NCI-H1694 treated with DMSO at 0.1 percent for 48 hours (cell line): ENCODE data around the gene KCNQ1.

Source experiments
- DNase-seq: peaks from one replicate; lab custom pipeline; 2025; lab: John Stamatoyannopoulos, UW

The KCNQ1 gene

DNA sequence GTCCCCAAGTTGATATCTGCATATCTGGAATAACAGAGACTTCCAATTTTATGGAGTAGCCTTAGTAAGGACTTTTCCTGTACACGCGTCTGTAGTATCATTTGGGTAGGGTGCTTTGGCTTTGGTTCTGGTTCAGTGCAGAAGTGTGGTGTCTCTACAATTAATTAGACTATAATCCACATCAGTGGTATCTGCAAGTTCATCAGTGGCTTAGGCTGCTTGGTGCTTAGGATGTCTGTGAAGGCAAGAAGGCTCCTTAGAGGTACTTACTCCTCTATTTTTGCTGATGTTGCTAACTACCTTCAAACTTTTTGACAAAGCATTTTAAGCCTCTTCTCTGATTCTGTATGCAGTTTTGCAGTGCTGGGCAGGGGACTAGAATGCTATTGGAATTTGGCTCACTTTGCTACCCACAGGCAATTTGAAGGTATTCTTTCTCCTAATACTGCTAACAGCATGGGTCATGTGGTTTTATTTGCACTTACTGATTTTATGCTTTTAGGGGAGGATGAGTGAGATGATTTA lies 205.6 kb downstream of the KCNQ1 start:
- DNase-seq: no peak

DNA sequence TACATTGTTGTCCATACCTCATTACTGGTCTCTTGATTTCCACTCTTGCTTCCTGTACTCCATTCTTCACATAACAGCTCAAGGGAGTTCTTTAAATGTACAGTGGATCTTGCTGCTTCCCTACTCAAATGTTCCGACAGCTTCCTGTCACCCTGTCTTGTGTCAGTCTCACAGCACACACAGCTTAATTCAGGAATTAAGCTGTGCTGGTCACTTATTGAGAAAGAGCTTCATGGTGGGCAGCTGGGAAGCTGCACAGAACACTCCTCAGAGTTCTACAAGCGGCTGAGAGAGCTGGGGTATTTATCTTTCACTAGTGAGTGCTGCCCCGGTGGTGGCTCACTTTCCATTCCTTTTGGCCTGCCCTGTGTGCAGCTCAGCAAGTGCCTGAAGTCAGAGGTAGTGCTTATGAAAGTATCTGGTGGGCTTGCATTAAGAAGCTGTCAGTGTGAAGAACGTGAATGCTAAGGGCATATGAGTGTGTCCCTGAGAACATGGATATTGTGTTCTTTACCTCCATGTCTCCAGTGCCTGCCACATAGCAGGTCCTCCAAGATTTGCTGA lies 206.3 kb downstream of the KCNQ1 start:
- no peak for DNase-seq

DNA sequence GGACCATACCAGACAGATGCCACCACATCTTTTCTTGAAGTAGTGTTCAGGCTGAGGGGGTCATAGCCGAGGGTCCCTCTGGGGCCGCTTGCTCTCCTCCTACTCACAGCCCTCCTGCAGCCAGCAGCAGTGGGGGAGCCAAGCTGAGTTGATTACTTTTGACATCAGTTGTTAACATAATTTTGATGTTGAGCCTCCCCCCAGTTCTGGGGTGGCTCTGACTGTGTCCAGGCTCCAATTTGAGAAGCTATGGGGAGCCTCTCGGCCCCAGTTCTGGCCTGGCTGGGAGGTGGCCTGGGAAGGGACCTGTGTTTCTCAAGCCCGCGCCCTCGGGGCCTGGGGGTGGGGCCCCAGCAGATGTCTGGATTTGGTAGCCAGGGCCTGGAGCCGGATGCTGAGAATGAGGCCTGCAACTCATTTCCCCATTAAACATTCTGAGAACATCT lies 207.0 kb downstream of the KCNQ1 start:
- no peak for DNase-seq

DNA sequence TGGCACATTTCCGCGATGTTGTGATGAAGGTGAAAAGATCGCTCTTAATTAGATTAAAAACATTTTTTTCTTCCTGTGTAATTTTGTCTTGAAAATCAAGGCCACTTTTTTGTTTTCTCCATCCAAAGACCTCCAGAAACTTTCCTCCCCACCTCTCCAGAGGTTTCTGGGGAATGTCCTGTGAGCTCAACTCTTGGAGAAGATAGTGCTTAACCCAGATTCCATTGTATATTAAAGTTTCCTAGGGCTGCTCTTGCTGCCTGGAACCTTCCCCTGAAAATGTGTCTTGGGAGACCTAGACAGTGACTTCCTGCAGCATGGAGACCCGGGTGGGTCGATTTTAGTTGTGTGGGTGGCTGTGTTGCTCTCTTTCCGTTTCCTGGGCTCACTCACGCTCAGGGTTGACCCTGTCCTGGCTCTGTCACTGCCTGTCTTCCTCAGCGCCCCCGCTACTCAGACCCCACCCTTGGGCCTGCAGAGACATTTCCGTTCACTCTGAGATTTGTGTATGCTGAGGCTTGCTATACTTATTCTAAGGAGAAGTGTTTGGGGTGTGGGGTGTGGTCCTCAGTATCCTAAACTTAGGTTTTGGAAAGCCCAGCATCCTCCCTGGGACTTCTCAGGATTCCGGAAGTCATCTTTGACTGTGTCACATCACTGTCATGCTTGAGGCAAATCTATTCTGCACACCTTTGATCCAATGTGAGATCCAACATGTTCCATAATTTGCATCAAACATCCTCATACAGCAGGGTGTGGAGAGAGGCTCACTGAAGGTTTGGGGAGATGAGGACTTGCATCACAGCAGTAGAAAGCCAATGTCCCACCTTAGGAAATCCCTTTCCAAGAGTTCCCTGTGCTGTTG lies 207.8 kb downstream of the KCNQ1 start:
- no peak for DNase-seq

DNA sequence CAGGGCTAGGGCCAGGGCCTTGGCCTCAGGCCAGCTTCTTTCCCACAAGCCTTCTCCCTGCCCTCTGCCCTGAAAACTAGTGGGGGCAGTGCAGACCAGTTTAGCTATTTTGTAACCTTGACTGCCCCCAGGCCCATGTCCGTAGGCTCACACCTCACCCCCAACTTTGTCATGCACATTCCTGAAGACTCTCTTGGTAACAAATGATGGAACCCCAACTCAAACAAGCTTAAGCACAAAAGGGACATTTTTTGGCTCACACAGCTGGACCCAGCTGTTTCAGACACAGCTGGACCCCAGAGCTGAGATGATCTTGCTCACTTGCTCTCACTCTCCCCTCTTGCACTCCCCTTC lies 208.4 kb downstream of the KCNQ1 start:
- DNase-seq: no peak

DNA sequence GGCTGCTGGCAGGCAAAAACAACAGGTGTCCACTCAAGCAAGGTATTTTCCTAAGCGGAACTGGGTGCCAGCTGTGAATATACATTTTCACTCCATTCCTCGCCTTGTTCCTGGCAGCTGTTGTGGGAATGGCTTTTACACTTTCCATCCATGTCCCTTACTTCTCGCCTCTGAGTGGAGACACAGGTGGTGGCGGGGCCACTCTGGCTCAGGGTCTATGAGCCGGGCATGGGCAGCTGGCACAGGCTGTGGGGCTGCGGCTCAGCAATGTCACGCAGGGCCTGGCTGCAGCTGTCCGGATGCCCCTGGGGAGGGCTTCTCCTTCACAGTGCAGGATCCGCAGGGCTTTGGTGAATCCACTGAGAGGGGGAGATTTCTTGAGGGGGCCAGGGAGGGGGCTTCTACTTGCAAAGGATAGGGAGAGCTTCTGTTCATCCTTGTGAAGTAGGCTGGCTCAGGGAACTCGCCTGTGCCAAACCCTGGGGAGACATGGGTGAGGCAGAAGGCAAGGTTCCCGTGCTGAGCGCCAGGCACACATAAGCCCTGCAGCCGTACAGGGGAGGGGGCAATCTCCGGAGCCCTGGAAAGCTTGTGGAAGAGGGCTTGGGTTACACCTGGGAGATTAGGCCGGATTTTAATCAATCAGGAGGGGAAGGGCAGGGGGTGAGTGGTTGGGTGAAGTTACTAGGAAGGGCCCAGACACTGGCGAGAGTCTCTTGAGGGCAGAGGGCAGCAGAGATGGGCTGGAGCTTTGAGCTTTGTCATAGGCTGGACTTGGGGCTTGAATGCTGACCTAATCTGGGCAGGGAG lies 209.3 kb downstream of the KCNQ1 start:
- no peak for DNase-seq

DNA sequence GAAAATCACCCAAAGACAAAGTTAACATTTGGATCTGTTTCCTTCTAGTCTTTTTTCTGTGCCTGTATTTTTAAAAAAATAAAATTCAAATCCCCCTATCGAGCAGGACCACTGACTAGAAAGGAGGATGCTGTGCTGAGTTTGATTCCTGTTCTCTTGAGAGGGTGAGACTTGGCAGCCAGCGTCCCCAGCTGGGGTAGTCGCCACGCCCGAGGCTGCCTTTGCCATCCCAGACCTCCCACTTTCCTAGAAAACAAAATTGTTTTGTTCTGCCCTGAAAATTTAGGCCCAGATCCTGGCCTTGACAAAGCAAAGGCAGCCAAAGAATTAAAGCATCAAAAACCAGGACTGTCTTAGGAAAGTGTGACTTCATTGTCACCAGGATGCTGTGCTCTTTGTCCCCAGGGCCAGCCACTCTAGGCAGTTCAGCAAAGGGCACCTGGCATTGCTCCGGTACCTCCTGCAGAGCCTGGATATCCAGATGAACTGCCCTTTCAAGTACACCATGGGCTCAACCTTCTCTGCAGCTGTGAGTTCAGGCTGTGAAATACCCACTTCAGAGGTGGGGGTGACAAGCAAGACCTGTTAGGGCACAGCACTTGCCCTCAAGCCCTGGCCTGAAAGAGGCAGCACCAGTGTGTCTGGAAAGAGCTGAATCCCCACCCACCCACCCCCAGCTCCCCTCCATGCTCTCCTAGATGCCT lies 210.4 kb downstream of the KCNQ1 start:
- DNase-seq: no peak

DNA sequence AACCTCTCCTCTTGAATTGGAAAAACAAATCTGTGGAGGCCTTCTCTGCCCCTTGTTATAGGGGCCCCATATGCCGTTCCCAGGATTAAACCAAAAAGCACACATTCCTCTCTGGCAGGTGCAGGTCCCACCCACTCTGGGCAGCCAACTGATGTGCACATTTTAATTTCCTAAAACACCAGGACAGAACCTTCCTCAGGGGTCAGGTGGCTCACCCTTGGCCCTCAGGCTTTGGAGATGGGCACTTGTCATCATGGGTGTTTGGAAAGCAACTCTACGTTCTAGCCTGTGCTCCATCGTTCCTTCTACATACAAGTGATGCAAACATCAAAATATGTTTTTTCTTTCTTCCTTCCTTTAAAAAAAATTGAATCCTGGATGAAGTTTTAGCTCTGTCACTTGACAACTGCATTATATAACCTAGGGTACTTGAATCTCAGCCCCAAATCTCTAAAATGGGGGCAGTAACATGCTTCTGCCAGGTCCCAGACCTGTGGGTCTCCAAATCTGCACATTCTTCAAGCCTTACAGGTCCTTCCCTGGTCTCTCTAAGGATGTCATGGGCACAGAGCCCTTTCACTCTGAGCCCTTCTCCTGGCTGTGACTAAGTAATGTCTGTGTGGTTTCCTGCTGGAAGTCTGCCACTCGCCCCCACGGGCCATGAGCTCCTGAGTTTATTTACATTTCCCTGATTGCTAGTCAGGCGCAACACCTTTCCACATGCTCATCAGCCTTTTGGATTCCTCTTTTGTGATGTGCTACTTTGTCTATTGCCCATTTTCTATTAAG lies 211.2 kb downstream of the KCNQ1 start:
- no peak for DNase-seq

DNA sequence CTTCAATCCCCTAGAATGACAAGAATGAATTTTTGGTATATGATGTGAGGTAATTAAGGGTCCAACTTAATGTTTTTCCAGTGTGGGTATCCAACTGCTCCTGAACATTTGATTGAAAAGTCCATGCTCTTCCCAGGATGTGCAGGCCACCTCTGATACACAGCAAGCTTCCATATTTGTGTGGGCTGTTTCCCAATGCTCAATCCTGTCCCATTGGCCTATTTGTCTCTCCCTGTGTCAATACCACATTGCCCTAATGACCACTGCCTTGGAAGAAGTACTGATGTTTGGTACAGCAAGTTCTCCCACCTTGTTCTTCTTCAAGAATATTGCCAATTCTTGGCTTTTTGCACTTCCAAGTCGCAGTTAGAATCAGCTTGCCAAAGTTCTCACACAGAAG lies 212.1 kb downstream of the KCNQ1 start:
- DNase-seq: no peak

DNA sequence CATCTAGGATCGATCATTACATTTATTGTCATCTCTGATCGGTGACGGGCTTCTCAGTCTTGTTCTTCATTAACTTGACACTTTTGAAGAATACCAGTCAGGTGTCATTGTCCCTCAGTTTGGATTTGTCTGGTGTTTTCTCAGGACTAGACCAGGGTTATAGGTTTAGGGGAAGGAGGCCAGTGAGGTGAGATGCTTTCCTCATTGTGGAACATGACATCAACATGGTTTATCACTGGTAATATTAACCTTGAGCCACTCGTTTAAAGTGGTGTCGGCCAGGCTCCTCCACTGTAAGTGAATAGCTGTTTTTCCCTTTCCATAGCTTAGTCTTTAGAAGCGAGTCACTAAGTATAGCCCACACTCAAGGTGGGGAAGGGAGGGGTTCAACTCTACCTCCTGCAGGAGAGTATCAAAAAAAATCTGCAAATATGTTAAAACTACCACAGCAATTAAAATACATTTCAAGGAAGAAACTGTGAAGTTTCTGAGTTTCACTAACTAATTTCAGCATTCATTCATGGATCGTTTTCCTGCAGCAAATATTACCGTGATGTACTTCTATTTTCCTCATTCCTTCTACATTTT lies 213.0 kb downstream of the KCNQ1 start:
- DNase-seq: no peak

DNA sequence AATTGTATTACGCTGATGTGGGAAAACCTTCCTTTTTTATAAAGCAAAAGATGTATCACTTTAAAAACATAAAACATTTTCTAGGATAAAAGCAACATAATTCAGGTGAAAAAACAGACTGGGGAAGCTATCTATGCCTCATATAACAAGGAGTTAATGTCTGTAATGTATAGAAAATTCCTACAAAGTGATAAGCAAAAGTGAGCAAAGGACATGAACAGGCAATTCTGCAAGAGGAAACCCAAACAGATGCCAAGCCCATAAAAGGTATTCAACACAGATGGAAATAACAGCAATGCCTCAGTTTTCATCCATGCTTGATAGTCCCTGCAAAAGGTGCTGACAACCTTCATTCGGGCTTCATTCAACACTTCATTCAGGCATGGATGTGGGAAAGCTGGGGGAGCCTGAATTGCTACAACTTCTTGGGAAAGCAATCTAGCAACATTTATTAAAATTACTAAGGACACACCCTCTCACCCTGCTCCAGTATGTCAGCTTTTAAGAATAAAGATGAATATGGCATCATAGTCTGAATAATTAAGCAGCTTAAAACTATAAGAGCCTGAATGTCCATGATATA lies 215.6 kb downstream of the KCNQ1 start:
- DNase-seq: no peak

DNA sequence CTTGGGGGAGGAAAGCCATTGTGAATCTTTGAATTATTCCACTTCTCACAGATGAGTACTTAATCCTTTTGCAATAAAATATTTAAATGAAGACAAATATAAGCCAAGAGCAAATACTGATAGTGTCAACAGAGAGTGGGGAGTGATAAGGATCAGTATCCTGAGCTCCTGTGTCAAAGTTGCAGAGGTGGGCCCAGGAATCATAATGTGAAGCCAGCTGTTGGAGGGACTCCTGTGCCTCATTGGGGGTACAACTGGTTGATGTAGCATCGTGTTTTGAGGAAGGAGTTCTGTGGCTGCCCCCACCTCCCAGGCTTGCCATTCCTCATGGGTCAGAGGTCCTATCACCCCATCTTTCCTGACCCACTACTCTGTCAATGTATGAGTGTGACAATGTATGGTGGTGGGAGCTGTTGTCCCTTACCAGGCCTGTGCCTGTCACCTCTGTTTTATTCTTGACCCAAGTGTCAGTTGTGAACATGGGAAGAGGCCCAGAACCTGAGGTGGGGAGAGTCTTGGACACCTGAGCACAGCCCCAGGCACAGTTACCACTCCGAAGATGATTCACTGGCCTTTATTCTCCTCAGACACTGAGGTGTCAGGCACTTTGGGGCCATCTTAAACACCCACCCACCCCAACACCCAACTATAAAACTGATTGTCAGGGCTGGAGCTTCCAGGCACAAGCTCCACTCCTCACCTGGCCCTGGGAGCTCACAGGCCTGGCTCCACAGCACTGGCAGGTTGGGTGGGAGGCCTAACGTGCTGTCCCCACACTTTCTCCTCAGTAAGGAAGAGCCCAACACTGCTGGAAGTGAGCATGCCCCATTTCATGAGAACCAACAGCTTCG lies 216.6 kb downstream of the KCNQ1 start:
- DNase-seq: no peak

DNA sequence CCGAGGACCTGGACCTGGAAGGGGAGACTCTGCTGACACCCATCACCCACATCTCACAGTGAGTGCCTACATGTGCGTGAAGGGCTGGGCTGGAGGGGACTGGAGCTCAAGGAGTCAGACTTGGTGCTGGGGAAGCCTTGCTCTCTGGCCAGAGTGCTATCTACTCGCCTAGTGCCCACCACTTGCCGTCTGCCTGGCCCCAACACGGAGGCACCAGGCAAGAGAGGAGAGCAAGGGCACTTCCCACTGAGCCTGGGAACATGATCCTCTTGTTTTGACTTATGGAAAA lies 217.2 kb downstream of the KCNQ1 start:
- DNase-seq: no peak

DNA sequence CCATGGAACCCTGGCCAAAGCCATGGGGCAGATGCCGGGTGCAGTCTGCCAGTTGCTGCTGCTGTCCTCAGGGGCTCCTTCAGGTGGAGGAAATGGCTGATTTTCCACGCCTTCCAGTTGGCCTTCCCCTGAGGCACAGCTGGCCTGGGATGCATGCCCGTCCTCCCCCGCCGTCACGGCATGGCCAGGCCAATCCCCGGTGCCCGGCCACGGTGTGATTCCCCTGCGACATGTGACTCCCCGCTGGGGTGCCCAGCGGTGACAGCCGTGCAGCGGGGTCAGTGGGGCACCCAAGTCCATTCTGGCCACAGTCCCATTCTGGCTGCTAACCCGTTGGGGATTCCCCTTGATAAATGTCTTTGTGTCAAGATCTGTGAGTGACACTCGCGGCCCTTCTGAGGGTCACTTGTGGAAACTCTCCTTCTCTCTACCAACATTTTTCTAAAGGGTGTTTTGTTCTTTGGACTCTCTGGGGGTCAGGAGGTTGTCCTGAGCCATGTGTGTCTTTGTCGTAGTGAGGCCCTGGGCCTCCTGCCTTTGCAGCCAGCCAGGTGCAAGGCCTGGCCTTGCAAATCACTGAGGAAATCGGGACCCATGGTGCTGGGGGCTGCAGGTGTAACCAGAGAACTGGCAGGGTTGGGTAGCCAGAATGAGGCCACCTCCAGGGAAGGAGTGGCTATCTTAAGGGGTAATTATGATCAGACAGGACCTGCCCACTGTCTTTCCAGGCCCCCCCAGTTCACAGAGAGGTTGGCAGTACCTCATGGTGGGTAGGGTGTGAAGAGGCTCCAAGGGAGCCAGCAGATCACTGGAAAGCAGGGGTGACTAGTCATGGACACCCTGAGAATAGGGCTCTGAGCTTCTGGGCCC lies 217.9 kb downstream of the KCNQ1 start:
- no peak for DNase-seq

DNA sequence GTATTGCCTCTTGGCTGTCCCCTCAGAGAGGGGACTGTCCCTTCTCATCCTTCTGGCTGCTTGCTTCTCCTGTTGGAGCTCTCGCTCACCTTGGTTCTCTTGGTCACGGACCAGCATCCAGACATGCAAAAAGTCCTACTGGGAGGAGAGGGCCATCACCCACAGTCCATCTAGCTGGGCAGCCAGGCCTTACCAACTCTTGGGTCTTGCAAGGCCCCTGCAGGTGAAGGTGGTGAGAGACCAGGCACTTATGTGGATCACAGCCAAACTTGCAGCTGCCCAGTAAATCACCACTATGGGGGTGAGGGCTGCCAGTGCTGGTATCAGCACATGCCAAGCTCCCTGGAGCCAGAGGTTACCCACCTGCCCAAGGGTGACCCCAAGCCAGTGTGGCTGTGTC lies 218.7 kb downstream of the KCNQ1 start:
- no peak for DNase-seq

DNA sequence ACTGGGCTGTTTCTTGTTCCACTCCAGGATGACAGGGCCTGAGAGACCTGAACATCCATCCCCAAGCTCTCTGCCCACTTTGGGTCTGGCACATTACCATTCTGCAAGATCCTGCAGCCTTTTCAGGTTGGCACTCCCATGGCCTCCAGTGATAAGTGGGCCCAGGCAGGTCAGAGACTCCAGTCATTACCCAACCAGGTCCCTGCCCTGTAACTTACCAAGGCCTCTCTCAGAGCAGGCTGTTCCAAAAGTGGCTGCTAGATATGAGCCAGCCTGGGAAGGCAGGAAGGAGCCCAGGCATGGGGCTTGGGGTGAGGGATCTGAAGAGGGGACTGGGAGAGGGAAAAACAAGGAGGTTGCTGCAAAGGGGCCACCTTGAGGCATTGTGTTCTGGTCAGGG lies 219.1 kb downstream of the KCNQ1 start:
- no peak for DNase-seq

DNA sequence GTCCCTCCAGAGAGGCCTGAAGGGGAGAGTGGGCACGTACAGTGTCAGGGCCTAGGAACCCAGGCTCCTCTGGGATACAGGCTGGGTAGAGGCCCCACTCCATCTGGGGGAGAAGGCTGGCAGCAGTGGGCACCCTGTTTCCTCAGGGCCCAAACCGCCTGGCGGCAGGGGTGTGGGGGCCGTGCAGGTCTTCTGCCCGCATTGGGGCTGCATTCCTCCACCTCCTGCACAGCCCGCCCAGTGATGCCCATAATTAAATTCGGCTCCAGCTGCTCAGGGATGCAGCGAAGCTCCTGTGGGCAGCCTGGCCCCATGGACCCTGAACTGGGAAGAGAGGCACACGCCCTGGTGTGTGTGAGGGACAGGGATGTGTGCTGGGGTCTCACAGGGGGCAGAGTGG lies 219.6 kb downstream of the KCNQ1 start:
- DNase-seq: no peak

DNA sequence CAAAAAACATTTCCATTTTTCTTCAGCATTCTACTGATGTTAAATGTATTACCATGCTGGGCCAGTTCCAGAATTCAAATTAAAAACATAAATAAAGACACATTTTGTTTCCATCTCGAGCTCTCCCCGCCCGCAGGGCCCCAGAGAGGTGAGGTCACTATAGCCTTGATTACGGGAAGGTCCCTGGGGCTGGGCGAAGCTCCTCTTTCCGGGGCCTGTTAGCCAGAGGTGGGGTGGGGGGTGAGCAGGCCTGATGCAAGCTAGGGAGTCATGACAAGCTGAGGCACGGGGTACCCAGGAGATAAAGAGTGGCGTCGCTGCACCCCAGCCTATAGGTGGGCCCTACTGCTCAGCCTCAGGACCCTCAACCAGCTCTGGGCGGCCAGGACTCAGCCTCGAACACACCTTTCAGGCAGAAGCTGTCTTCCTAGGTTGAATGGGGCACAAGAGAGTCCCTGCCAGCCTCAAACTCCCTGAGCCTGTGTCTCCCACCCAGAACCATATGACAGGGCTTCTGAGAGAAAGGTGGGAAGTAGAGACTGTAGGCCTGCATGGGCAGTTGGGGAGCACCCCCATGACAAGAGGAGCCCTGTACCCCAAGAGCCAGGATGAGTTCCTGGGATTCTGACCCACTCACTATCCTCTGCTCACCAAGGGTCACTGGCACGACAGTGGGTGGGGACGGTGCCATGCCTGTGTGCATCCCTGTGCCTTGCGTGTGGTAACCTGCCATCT lies 220.2 kb downstream of the KCNQ1 start:
- no peak for DNase-seq
